HEK293T (cell line): ENCODE data around the gene ZCCHC4.

Source experiments
- CTCF ChIA-PET: fragments of 350-600 bp; formaldehyde crosslinking; extraction: SDS; loops from one replicate; lab custom pipeline; 2021; ENCODE audit warnings: antibody characterized with exemption, inconsistent platforms; lab: Yijun Ruan, JAX
- POLR2A ChIA-PET: fragments of 350-600 bp; formaldehyde crosslinking; extraction: SDS; loops from one replicate; lab custom pipeline; 2020; ENCODE audit warnings: antibody characterized with exemption, inconsistent platforms; lab: Yijun Ruan, JAX
- DNase-seq: peaks from one replicate; pipeline ENCODE4 v3.0.0; 2012; ENCODE audit warnings: mixed read lengths; ENCODE audit errors: extremely low spot score
- ARNT ChIP-seq: fragments of 450-650 bp; IDR thresholded peaks from 2 replicates; pipeline ENCODE4 v1.6.1; 2017; ENCODE audit warnings: mild to moderate bottlenecking
- BHLHE40 ChIP-seq: fragments of 450-650 bp; IDR thresholded peaks from 2 replicates; pipeline ENCODE4 v1.6.1; 2016; ENCODE audit warnings: mild to moderate bottlenecking, moderate library complexity, borderline replicate concordance
- CTBP1 ChIP-seq: fragments of 450-650 bp; IDR thresholded peaks from 2 replicates; pipeline ENCODE4 v1.6.1; 2016; ENCODE audit warnings: borderline replicate concordance
- ELF4 ChIP-seq: fragments of 450-650 bp; IDR thresholded peaks from 2 replicates; pipeline ENCODE4 v1.6.1; 2017; ENCODE audit warnings: antibody characterized with exemption
- FOXA1 ChIP-seq: fragments of 450-650 bp; IDR thresholded peaks from 2 replicates; pipeline ENCODE4 v1.6.1; 2016; ENCODE audit warnings: mild to moderate bottlenecking
- FOXK2 ChIP-seq: fragments of 450-650 bp; IDR thresholded peaks from 2 replicates; pipeline ENCODE4 v1.6.1; 2016; ENCODE audit warnings: mild to moderate bottlenecking
- FOXM1 ChIP-seq: fragments of 450-650 bp; IDR thresholded peaks from 2 replicates; pipeline ENCODE4 v1.6.1; 2017; ENCODE audit warnings: mild to moderate bottlenecking, borderline replicate concordance
- HDGF ChIP-seq: fragments of 450-650 bp; IDR thresholded peaks from 2 replicates; pipeline ENCODE4 v1.6.1; 2017; ENCODE audit warnings: antibody characterized with exemption, borderline replicate concordance
- L3MBTL2 ChIP-seq: fragments of 450-650 bp; conservative IDR thresholded peaks from 2 replicates; pipeline ENCODE4 v1.6.1; 2016; ENCODE audit warnings: mild to moderate bottlenecking
- LEF1 ChIP-seq: fragments of 450-650 bp; IDR thresholded peaks from 2 replicates; pipeline ENCODE4 v1.6.1; 2017; ENCODE audit warnings: mild to moderate bottlenecking, borderline replicate concordance
- NFRKB ChIP-seq: fragments of 450-650 bp; IDR thresholded peaks from 2 replicates; pipeline ENCODE4 v1.6.1; 2016; ENCODE audit warnings: mild to moderate bottlenecking, moderate library complexity
- PKNOX1 ChIP-seq: fragments of 450-650 bp; IDR thresholded peaks from 2 replicates; pipeline ENCODE4 v1.6.1; 2016
- SP1 ChIP-seq: fragments of 450-650 bp; IDR thresholded peaks from 2 replicates; pipeline ENCODE4 v1.6.1; 2017
- SUZ12 ChIP-seq: fragments of 450-650 bp; IDR thresholded peaks from 2 replicates; pipeline ENCODE4 v1.6.1; 2016; ENCODE audit warnings: mild to moderate bottlenecking
- TARDBP ChIP-seq: fragments of 450-650 bp; IDR thresholded peaks from 2 replicates; pipeline ENCODE4 v1.6.1; 2016
- ZNF384 ChIP-seq: fragments of 450-650 bp; IDR thresholded peaks from 2 replicates; pipeline ENCODE4 v1.6.1; 2016

Gene ZCCHC4

DNA sequence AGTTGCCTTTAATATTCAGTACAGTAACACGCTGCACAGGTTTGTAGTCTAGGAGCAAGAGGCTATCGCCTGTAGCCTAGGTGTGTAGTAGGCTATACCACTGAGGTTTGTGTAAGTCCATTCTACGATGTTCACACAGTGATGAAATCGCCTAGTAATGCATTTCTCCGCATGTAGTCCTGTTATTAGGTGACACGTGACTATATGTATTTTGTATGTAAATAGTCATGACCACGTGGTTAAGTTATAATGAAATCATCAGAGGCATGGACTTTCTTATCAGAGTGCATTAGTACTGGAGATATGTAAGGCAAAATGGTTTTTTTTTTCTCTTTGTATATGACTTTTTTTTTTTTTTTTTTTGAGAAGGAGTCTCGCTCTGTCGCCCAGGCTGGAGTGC, 9.9 kb upstream of the ZCCHC4 start:
- ChIA-PET POLR2A (no interaction called here), CTCF (no interaction called here)
- TF ChIP-seq TARDBP (no peak), HDGF (no peak), PKNOX1 (no peak), LEF1 (no peak), FOXA1 (no peak)
- DNase-seq = no peak

DNA sequence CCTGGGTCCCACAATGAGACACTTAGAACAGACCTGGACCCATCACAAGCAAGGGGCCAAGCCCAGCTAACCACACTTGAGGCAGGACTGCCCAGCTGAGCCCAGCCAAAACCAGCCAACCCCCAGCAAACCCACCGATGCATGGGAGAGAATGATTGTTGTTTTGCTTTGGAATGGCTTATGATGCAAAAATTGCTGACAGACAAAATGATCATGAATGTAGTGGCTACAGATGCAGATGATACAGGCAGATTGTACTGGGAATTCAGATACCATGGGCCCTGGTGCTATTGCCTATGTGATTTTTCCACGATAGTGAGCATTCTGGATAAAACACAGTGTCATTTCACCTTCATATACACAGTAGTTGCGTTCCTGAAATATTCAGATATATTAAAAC, 9.0 kb upstream of the ZCCHC4 start:
- ChIA-PET CTCF (interaction anchor here (1.0 kb wide), 1 partner anchor 9 kb away, joined by 9 read pairs; the partner anchor contains the start of gene ZCCHC4), POLR2A (no interaction called here)

DNA sequence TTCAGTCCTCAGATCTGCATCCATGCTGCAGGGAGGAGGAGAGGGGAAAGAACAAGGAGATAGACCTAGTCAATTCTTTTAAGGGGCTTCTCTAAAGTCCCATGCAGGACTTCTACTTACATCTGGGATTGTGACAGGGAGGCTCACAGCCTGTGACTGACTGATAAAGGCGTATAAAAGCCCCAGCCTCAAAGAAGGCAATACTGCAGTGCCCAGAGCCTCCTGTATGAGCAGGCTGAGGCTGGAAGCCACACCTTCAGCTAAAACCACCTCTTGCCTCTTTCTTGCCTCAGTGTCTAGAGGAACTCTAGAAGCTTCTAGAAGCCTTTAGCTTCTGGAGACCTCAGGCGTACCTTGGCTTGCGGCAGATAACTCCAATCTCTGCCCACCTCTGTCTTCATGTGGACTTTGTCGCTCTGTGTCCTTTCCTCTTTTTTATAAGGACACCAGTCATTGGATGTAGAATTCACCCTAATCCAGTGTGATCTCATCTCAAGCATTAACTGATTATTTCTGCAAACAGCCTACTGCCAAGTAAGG, 6.0 kb upstream of the ZCCHC4 start:
- no peak for TF ChIP-seq NFRKB
- no peak for TF ChIP-seq SUZ12
- TF ChIP-seq BHLHE40 = no peak
- TF ChIP-seq FOXA1 = no peak
- no peak for TF ChIP-seq ZNF384
- TF ChIP-seq FOXM1 = no peak
- no peak for TF ChIP-seq L3MBTL2
- TF ChIP-seq ELF4 = no peak
- TF ChIP-seq CTBP1 = no peak
- no peak for TF ChIP-seq FOXK2
- TF ChIP-seq HDGF = no peak
- no peak for TF ChIP-seq PKNOX1
- no peak for TF ChIP-seq SP1
- CTCF ChIA-PET = no interaction called here
- POLR2A ChIA-PET = no interaction called here
- no peak for DNase-seq

More for the DNA sequence above, 9.0 kb upstream of the ZCCHC4 start:
- no peak for DNase-seq
- TF ChIP-seq TARDBP = no peak
- TF ChIP-seq ELF4 = no peak
- no peak for TF ChIP-seq FOXA1
- TF ChIP-seq PKNOX1 = no peak
- no peak for TF ChIP-seq NFRKB

DNA sequence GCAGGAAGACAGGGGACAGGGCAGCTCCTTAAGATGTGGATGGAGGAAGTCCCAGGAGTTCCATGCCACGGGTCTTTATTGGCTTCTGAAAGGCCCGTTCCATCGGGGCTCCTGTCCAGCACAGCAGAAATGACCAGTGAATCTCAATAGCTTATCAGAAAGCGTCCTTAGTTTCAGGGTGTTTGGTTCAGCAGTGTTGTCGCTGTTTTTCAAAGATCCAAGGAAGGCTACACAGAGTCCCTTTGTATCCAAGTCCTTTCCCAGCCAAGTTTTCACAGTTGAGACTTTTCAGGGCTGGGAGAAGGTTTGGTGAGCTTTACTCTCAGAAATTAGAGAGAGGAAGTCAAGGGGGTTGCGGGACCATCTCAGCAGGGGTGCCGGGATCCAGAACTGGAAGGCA, 5.0 kb upstream of the ZCCHC4 start:
- ChIA-PET POLR2A (no interaction called here), CTCF (no interaction called here)
- DNase-seq = no peak

DNA sequence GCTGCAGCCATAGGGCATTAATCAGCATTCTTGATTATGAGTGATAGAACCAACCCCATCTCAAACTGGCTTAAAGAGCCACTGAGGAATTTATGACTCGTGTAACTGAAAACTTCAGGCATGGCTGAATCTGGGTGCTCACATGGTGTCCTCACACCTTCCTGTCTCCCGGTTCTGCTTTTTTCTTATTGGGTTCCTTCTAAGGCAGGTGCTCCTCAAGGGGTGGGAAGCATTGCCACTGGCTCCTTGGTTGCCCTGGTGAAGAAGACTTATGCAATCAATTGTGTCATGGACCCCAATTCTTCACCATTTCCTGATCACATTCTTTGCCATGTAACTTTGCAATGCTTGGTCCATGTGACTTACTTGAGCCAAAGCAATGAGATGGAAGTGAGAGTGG, 4.3 kb upstream of the ZCCHC4 start:
- TF ChIP-seq ARNT (no peak), FOXK2 (no peak), BHLHE40 (no peak), ZNF384 (no peak), LEF1 (no peak), L3MBTL2 (no peak)
- ChIA-PET POLR2A (no interaction called here), CTCF (no interaction called here)
- no peak for DNase-seq

More for the DNA sequence above, 5.0 kb upstream of the ZCCHC4 start:
- TF ChIP-seq HDGF (no peak), ELF4 (no peak), L3MBTL2 (no peak), BHLHE40 (no peak), PKNOX1 (no peak), ZNF384 (no peak), TARDBP (no peak), SUZ12 (no peak), FOXK2 (no peak), SP1 (no peak), FOXA1 (no peak), LEF1 (no peak)

- ChIA-PET CTCF (no interaction called here), POLR2A (no interaction called here)
- no peak for DNase-seq
- TF ChIP-seq SP1 (no peak), TARDBP (no peak), L3MBTL2 (no peak), ARNT (no peak), ZNF384 (no peak), ELF4 (no peak), NFRKB (no peak), LEF1 (no peak), PKNOX1 (no peak), SUZ12 (no peak), CTBP1 (no peak), FOXA1 (no peak), FOXK2 (no peak), HDGF (no peak), BHLHE40 (no peak)
Observed at GRCh38 chr4:25308761-25309160, 3.8 kb upstream of the ZCCHC4 start.
